ENCODE measurements around the gene SIGLEC1. TPM values are rescaled to one million over a fixed set of nuclear protein-coding genes. Genes with fewer than 3 reads are reported as not detected.

The SIGLEC1 gene
- total and polyA plus RNA-seq, 2 donors (not counting 1 experiment from before 2014, with no cell fraction given) = not detected

DNA sequence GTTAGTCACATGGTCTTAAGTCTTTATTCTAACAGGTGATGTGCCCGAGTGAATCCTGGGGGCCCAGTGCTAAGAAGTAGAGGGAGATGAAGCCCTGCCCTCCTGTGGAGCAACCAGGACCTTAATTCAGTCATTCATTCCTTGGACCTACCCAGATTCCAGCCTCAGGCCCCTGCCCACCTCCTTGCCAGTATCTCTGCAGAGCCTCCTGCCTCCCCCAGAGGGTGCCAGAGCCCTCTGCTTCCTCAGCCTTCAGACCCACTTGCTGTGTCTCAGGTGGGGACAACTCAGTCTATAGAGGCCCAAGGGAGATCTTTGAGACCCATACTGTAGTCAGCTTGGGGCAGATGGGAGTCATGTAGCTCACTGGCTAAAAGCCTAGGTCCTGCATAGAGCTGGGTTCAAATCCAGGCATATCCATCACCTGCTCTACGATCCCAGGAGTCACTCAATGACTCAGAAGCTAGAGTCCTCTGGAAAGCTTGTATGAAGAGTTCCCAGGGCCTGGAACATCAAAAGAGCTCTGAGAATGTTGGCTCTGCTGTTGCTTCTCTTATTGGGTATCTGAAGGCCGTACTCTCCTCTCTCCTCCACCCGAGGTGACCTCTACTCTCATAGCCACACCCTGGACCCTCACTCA, 3.9 kb upstream of the SIGLEC1 start:
- Histone ChIP-seq H3K4me1 (ENCODE audit: control insufficient read depth, extremely low read depth, insufficient read depth, low read length) (no peaks in the 10 kb centered on the region), H3K9ac (ENCODE audit: insufficient read depth, low read length) (no peak overlapping the region), H3K4me3 (replicated peaks in 1 of 4; ENCODE audit: control extremely low read depth in 1 of 4, insufficient read depth in 1 of 4, low read depth in 3 of 4, low read length in 4 of 4) (no peak overlapping the region), H3K9me3 (ENCODE audit: control insufficient read depth, insufficient read depth, low read depth, low read length) (no peaks in the 10 kb centered on the region), H3K36me3 (ENCODE audit: control insufficient read depth, insufficient read depth, low read length) (no peaks in the 10 kb centered on the region), H3K4me2 (ENCODE audit: extremely low read depth, insufficient read depth, low read length) (no peak overlapping the region), H3K27me3 (ENCODE audit: control insufficient read depth, insufficient read depth, low read length) (peaks cover 4% of the 10 kb centered on the region), H3K27ac (ENCODE audit: insufficient read depth, low read length) (no peak overlapping the region), H3K79me2 (ENCODE audit: control insufficient read depth, insufficient read depth, low read length) (no peaks in the 10 kb centered on the region), H4K20me1 (ENCODE audit: control insufficient read depth, extremely low read depth, insufficient read depth, low read length) (no peaks in the 10 kb centered on the region), H2AFZ (ENCODE audit: low read length) (no peak overlapping the region)
- TF ChIP-seq, protein P1, sequence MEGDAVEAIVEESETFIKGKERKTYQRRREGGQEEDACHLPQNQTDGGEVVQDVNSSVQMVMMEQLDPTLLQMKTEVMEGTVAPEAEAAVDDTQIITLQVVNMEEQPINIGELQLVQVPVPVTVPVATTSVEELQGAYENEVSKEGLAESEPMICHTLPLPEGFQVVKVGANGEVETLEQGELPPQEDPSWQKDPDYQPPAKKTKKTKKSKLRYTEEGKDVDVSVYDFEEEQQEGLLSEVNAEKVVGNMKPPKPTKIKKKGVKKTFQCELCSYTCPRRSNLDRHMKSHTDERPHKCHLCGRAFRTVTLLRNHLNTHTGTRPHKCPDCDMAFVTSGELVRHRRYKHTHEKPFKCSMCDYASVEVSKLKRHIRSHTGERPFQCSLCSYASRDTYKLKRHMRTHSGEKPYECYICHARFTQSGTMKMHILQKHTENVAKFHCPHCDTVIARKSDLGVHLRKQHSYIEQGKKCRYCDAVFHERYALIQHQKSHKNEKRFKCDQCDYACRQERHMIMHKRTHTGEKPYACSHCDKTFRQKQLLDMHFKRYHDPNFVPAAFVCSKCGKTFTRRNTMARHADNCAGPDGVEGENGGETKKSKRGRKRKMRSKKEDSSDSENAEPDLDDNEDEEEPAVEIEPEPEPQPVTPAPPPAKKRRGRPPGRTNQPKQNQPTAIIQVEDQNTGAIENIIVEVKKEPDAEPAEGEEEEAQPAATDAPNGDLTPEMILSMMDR (conservative IDR thresholded peaks at IDR 0.05 in 1 of 2, IDR thresholded peaks at IDR 0.05 in 1 of 2; ENCODE audit: low read depth in 1 of 2, low read length in 2 of 2) = peak; percentile 74 to 88
- TF ChIP-seq EZH2 (IDR thresholded peaks at IDR 0.05; ENCODE audit: low read length, missing control alignments) = no peak
- DNase-seq (ENCODE audit: low read depth in 2 of 2) = peak; percentile 34 to 55

DNA sequence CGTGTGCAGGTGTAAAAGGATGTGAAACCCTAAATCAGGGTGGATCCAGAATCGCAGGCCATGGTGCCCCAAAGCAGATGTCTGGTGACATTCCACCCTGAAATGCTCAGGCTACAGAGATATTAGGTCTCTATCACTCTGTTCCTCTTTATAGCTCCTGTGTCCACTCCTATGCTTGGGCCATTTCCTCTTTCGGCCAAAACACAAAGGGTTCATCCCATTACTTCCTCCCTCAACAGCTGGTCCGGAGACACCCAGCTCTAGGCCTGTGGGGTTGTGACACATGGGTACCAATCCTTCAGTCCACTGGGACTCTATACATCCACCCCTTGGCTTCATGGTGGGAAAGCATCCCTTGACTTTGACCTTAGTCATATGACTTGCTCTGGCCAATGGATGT, 1.7 kb upstream of the SIGLEC1 start:
- no peaks in the 10 kb centered on the region for H3K27me3 ChIP-seq (ENCODE audit: control insufficient read depth, insufficient read depth, low read length)
- H3K36me3 ChIP-seq (ENCODE audit: control insufficient read depth, insufficient read depth, low read length) = no peaks in the 10 kb centered on the region
- no peak overlapping the region for H3K4me2 ChIP-seq (ENCODE audit: extremely low read depth, insufficient read depth, low read length)
- DNase-seq (ENCODE audit: low read depth in 2 of 2) = no peak
- H3K4me1 ChIP-seq (ENCODE audit: control insufficient read depth, extremely low read depth, insufficient read depth, low read length) = no peaks in the 10 kb centered on the region
- H4K20me1 ChIP-seq (ENCODE audit: control insufficient read depth, extremely low read depth, insufficient read depth, low read length) = no peaks in the 10 kb centered on the region
- H3K9me3 ChIP-seq (ENCODE audit: control insufficient read depth, insufficient read depth, low read depth, low read length) = no peaks in the 10 kb centered on the region
- H3K27ac ChIP-seq (ENCODE audit: insufficient read depth, low read length) = no peak overlapping the region
- TF ChIP-seq EZH2 (IDR thresholded peaks at IDR 0.05; ENCODE audit: low read length, missing control alignments) = no peak
- TF ChIP-seq, protein P1 (conservative IDR thresholded peaks at IDR 0.05 in 1 of 2, IDR thresholded peaks at IDR 0.05 in 1 of 2; ENCODE audit: low read depth in 1 of 2, low read length in 2 of 2) = no peak
- no peak overlapping the region for H3K9ac ChIP-seq (ENCODE audit: insufficient read depth, low read length)
- H3K4me3 ChIP-seq (replicated peaks in 1 of 4; ENCODE audit: control extremely low read depth in 1 of 4, insufficient read depth in 1 of 4, low read depth in 3 of 4, low read length in 4 of 4) = no peak overlapping the region
- no peaks in the 10 kb centered on the region for H3K79me2 ChIP-seq (ENCODE audit: control insufficient read depth, insufficient read depth, low read length)
- no peak overlapping the region for H2AFZ ChIP-seq (ENCODE audit: low read length)

- Histone ChIP-seq H3K27ac (ENCODE audit: insufficient read depth, low read length) (no peak overlapping the region), H3K79me2 (ENCODE audit: control insufficient read depth, insufficient read depth, low read length) (no peaks in the 10 kb centered on the region), H3K36me3 (ENCODE audit: control insufficient read depth, insufficient read depth, low read length) (no peaks in the 10 kb centered on the region), H2AFZ (ENCODE audit: low read length) (no peak overlapping the region), H3K4me2 (ENCODE audit: extremely low read depth, insufficient read depth, low read length) (no peak overlapping the region), H3K9ac (ENCODE audit: insufficient read depth, low read length) (no peak overlapping the region), H3K4me3 (replicated peaks in 1 of 4; ENCODE audit: control extremely low read depth in 1 of 4, insufficient read depth in 1 of 4, low read depth in 3 of 4, low read length in 4 of 4) (no peak overlapping the region), H3K4me1 (ENCODE audit: control insufficient read depth, extremely low read depth, insufficient read depth, low read length) (no peaks in the 10 kb centered on the region), H4K20me1 (ENCODE audit: control insufficient read depth, extremely low read depth, insufficient read depth, low read length) (no peaks in the 10 kb centered on the region), H3K27me3 (ENCODE audit: control insufficient read depth, insufficient read depth, low read length) (no peaks in the 10 kb centered on the region), H3K9me3 (ENCODE audit: control insufficient read depth, insufficient read depth, low read depth, low read length) (no peaks in the 10 kb centered on the region)
- no peak for DNase-seq (ENCODE audit: low read depth in 2 of 2)
- no peak for TF ChIP-seq EZH2 (IDR thresholded peaks at IDR 0.05; ENCODE audit: low read length, missing control alignments)
- TF ChIP-seq, protein P1 (conservative IDR thresholded peaks at IDR 0.05 in 1 of 2, IDR thresholded peaks at IDR 0.05 in 1 of 2; ENCODE audit: low read depth in 1 of 2, low read length in 2 of 2) = no peak
Measured at GRCh38 chr20:3711484-3711941, 887 bp downstream of the SIGLEC1 start.

All from fibroblast of lung (primary cell).